ENCODE results near the gene NEURL1. TPM values are rescaled to one million over a fixed set of nuclear protein-coding genes. Genes with fewer than 3 reads are reported as not detected.

Gene NEURL1
- total and polyA plus RNA-seq, 10 of the 15 experiments (the other 5 are each of a cell fraction or from before 2014, with no cell fraction given): 0.02 to 0.05 (median 0.05) TPM; not detected in 6

DNA sequence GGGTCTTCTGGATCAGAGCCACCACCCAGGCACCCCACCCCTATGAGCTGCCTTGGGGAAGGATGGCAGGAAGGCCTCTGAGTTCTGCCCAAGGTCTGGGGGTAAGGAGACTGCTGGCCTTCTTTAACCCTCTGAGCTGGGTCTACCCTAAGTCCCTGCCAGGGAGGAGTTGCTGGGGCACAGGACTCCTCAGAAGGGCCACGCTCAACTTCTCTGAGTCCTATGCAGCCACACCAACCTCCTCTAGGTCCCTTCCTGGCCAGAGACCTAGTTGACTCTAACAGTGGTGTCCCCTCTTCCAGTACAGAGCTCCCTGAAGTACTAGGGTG lies 2.6 kb upstream of the NEURL1 start:
- Histone ChIP-seq H3K4me3 (no peak overlapping the region), H3K36me3 (ENCODE audit: control insufficient read depth in 2 of 2, insufficient read depth in 2 of 2, low read length in 1 of 2) (no peaks in the 10 kb centered on the region), H3K27me3 (replicated peaks in 1 of 2; ENCODE audit: control insufficient read depth in 2 of 2, insufficient read depth in 2 of 2, low read length in 1 of 2) (peaks cover 13 to 15% of the 10 kb centered on the region in 2 experiments), H2AFZ (ENCODE audit: control insufficient read depth, low read depth, low read length) (no peak overlapping the region), H3K9ac (ENCODE audit: control insufficient read depth, insufficient read depth, low read length) (no peak overlapping the region), H3K4me1 (ENCODE audit: control insufficient read depth, insufficient read depth, low read length) (peaks cover 10% of the 10 kb centered on the region), H3K4me2 (ENCODE audit: control insufficient read depth, insufficient read depth) (0 out of 2 replicates have a peak overlapping the region, but pooled peaks have one; percentile 68), H3K27ac (ENCODE audit: control insufficient read depth, insufficient read depth) (no peak overlapping the region), H3K9me3 (replicated peaks; ENCODE audit: control insufficient read depth, insufficient read depth, low read length) (no peaks in the 10 kb centered on the region), H4K20me1 (ENCODE audit: control insufficient read depth, insufficient read depth) (peaks cover 3% of the 10 kb centered on the region; the same call in 1 of the 2 replicates), H3K79me2 (ENCODE audit: control insufficient read depth, insufficient read depth, low read length) (no peaks in the 10 kb centered on the region)
- intact Hi-C loops (cut with micrococcal nuclease; ENCODE audit: unreplicated experiment) (no loop called here), in situ Hi-C loops (cut with MboI) (no loop called here)
- ATAC-seq (peak; percentile 51), FAIRE-seq (no peak), DNase-seq (ENCODE audit: low read depth, low spot score) (no peak)
- BruUV-seq (replicated peaks): no TSS peak
- POLR2A ChIA-PET: interaction anchor here (0.5 to 2.2 kb wide), 8 partner anchors 19 to 1378 kb away, joined by 3 to 13 read pairs (median 4); no protein-coding TSS in a partner anchor
- CTCF ChIA-PET: interaction anchor here (0.9 to 2.1 kb wide), 10 partner anchors 10 to 198 kb away, joined by 3 to 17 read pairs (median 6); no protein-coding TSS in a partner anchor
- SMC1A ChIA-PET (ENCODE audit: uncharacterized antibody, unreplicated experiment): interaction anchor here (0.6 to 2.1 kb wide), 13 partner anchors 10 to 578 kb away, joined by 3 to 14 read pairs (median 3); partner anchors contain the start of genes CALHM2 and CNNM2
- RAD21 ChIA-PET (ENCODE audit: unreplicated experiment): interaction anchor here (0.6 to 2.0 kb wide), 14 partner anchors 8 to 573 kb away, joined by 3 to 11 read pairs (median 4); partner anchors contain the start of genes CALHM2 and CNNM2
- WGBS (ENCODE audit: insufficient coverage, insufficient replicate concordance, low lambda C conversion rate, missing lambda C conversion rate): 42% methylated on average over 1 of the region's 1 CpG
- TF ChIP-seq ZZZ3 (IDR thresholded peaks at IDR 0.05; ENCODE audit: control insufficient read depth, insufficient read length, low read depth) (no peak), ZNF207 (IDR thresholded peaks at IDR 0.05; ENCODE audit: borderline replicate concordance) (peak; percentile 6; the same call in 1 of the 2 replicates), SUPT20H (IDR thresholded peaks at IDR 0.05; ENCODE audit: borderline replicate concordance, control insufficient read depth, low read depth, low read length) (no peak), DPF2 (IDR thresholded peaks at IDR 0.05) (peak; percentile 48; the same call in 1 of the 2 replicates), POLR2A (IDR thresholded peaks at IDR 0.05; ENCODE audit: low read depth, low read length) (no peak), MEF2B (IDR thresholded peaks at IDR 0.05; ENCODE audit: partially characterized antibody, poor library complexity, severe bottlenecking) (peak; percentile 1), GABPA (IDR thresholded peaks at IDR 0.05; ENCODE audit: low read depth) (no peak), IKZF2 (IDR thresholded peaks at IDR 0.05) (peak in 1 of 2 experiments; percentile 4; a peak in 2 of 4 replicates)
- TF ChIP-seq, protein P1, sequence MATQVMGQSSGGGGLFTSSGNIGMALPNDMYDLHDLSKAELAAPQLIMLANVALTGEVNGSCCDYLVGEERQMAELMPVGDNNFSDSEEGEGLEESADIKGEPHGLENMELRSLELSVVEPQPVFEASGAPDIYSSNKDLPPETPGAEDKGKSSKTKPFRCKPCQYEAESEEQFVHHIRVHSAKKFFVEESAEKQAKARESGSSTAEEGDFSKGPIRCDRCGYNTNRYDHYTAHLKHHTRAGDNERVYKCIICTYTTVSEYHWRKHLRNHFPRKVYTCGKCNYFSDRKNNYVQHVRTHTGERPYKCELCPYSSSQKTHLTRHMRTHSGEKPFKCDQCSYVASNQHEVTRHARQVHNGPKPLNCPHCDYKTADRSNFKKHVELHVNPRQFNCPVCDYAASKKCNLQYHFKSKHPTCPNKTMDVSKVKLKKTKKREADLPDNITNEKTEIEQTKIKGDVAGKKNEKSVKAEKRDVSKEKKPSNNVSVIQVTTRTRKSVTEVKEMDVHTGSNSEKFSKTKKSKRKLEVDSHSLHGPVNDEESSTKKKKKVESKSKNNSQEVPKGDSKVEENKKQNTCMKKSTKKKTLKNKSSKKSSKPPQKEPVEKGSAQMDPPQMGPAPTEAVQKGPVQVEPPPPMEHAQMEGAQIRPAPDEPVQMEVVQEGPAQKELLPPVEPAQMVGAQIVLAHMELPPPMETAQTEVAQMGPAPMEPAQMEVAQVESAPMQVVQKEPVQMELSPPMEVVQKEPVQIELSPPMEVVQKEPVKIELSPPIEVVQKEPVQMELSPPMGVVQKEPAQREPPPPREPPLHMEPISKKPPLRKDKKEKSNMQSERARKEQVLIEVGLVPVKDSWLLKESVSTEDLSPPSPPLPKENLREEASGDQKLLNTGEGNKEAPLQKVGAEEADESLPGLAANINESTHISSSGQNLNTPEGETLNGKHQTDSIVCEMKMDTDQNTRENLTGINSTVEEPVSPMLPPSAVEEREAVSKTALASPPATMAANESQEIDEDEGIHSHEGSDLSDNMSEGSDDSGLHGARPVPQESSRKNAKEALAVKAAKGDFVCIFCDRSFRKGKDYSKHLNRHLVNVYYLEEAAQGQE (IDR thresholded peaks at IDR 0.05; ENCODE audit: low read depth, low read length): no peak
- TF ChIP-seq, protein P2, sequence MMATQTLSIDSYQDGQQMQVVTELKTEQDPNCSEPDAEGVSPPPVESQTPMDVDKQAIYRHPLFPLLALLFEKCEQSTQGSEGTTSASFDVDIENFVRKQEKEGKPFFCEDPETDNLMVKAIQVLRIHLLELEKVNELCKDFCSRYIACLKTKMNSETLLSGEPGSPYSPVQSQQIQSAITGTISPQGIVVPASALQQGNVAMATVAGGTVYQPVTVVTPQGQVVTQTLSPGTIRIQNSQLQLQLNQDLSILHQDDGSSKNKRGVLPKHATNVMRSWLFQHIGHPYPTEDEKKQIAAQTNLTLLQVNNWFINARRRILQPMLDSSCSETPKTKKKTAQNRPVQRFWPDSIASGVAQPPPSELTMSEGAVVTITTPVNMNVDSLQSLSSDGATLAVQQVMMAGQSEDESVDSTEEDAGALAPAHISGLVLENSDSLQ (IDR thresholded peaks at IDR 0.05): 0 out of 2 replicates have a peak, but pooled peaks have one; percentile 2
- TF ChIP-seq, protein P3, sequence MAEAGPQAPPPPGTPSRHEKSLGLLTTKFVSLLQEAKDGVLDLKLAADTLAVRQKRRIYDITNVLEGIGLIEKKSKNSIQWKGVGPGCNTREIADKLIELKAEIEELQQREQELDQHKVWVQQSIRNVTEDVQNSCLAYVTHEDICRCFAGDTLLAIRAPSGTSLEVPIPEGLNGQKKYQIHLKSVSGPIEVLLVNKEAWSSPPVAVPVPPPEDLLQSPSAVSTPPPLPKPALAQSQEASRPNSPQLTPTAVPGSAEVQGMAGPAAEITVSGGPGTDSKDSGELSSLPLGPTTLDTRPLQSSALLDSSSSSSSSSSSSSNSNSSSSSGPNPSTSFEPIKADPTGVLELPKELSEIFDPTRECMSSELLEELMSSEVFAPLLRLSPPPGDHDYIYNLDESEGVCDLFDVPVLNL (IDR thresholded peaks at IDR 0.05; ENCODE audit: low read depth, low read length): no peak
- TF ChIP-seq, protein P4, sequence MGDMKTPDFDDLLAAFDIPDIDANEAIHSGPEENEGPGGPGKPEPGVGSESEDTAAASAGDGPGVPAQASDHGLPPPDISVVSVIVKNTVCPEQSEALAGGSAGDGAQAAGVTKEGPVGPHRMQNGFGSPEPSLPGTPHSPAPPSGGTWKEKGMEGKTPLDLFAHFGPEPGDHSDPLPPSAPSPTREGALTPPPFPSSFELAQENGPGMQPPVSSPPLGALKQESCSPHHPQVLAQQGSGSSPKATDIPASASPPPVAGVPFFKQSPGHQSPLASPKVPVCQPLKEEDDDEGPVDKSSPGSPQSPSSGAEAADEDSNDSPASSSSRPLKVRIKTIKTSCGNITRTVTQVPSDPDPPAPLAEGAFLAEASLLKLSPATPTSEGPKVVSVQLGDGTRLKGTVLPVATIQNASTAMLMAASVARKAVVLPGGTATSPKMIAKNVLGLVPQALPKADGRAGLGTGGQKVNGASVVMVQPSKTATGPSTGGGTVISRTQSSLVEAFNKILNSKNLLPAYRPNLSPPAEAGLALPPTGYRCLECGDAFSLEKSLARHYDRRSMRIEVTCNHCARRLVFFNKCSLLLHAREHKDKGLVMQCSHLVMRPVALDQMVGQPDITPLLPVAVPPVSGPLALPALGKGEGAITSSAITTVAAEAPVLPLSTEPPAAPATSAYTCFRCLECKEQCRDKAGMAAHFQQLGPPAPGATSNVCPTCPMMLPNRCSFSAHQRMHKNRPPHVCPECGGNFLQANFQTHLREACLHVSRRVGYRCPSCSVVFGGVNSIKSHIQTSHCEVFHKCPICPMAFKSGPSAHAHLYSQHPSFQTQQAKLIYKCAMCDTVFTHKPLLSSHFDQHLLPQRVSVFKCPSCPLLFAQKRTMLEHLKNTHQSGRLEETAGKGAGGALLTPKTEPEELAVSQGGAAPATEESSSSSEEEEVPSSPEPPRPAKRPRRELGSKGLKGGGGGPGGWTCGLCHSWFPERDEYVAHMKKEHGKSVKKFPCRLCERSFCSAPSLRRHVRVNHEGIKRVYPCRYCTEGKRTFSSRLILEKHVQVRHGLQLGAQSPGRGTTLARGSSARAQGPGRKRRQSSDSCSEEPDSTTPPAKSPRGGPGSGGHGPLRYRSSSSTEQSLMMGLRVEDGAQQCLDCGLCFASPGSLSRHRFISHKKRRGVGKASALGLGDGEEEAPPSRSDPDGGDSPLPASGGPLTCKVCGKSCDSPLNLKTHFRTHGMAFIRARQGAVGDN (IDR thresholded peaks at IDR 0.05): no peak

All from GM12878 (cell line).